IPS-15b (cell line): ENCODE results near the gene POT1.

Experiments used
- H3K27me3 ChIP-seq: one replicate; pipeline ENCODE4 v1.6.1; 2013; ENCODE audit warnings: low read length; ENCODE audit not compliant: control insufficient read depth, insufficient read depth
- H3K36me3 ChIP-seq: one replicate; pipeline ENCODE4 v1.6.1; 2013; ENCODE audit warnings: low read length; ENCODE audit not compliant: control insufficient read depth, insufficient read depth
- H3K4me1 ChIP-seq: one replicate; pipeline ENCODE4 v1.6.1; 2013; ENCODE audit warnings: mild to moderate bottlenecking, low read length; ENCODE audit not compliant: control insufficient read depth, insufficient read depth
- H3K4me3 ChIP-seq: one replicate; pipeline ENCODE4 v1.5.1; 2013; ENCODE audit warnings: low read depth, low read length
- H3K9ac ChIP-seq: one replicate; pipeline ENCODE4 v1.6.1; 2013; ENCODE audit warnings: low read depth, mild to moderate bottlenecking, low read length
- H3K9me3 ChIP-seq: one replicate; pipeline ENCODE4 v1.6.1; 2013; ENCODE audit warnings: mild to moderate bottlenecking, low read length; ENCODE audit not compliant: control insufficient read depth, insufficient read depth

Gene POT1

GRCh38 chr7:124799448-124799847 is 130.2 kb downstream of the POT1 start:
- no peak overlapping the region for H3K9ac ChIP-seq
- no peaks in the 10 kb centered on the region for H3K27me3 ChIP-seq
- H3K4me3 ChIP-seq: no peak overlapping the region
- no peaks in the 10 kb centered on the region for H3K36me3 ChIP-seq
- no peaks in the 10 kb centered on the region for H3K4me1 ChIP-seq
- H3K9me3 ChIP-seq: no peaks in the 10 kb centered on the region

GRCh38 chr7:124796771-124797170 is 132.9 kb downstream of the POT1 start:
- no peaks in the 10 kb centered on the region for H3K36me3 ChIP-seq
- H3K4me3 ChIP-seq: no peak overlapping the region
- no peaks in the 10 kb centered on the region for H3K4me1 ChIP-seq
- H3K9ac ChIP-seq: no peak overlapping the region
- no peaks in the 10 kb centered on the region for H3K9me3 ChIP-seq
- no peaks in the 10 kb centered on the region for H3K27me3 ChIP-seq

- no peak overlapping the region for H3K4me3 ChIP-seq
- no peaks in the 10 kb centered on the region for H3K27me3 ChIP-seq
- no peak overlapping the region for H3K9ac ChIP-seq
- H3K36me3 ChIP-seq: no peaks in the 10 kb centered on the region
- no peaks in the 10 kb centered on the region for H3K9me3 ChIP-seq
- no peaks in the 10 kb centered on the region for H3K4me1 ChIP-seq
Measured at GRCh38 chr7:124792696-124793095, 136.9 kb downstream of the POT1 start.

GRCh38 chr7:124792002-124792401 is 137.6 kb downstream of the POT1 start:
- H3K4me3 ChIP-seq: no peak overlapping the region
- no peaks in the 10 kb centered on the region for H3K4me1 ChIP-seq
- no peaks in the 10 kb centered on the region for H3K27me3 ChIP-seq
- H3K9ac ChIP-seq: no peak overlapping the region
- H3K36me3 ChIP-seq: no peaks in the 10 kb centered on the region
- H3K9me3 ChIP-seq: no peaks in the 10 kb centered on the region

- H3K4me1 ChIP-seq: no peaks in the 10 kb centered on the region
Measured at GRCh38 chr7:124791426-124791825, 138.2 kb downstream of the POT1 start.

GRCh38 chr7:124790645-124791044 is 139.0 kb downstream of the POT1 start:
- Histone ChIP-seq H3K4me3 (no peak overlapping the region), H3K36me3 (no peaks in the 10 kb centered on the region), H3K4me1 (no peaks in the 10 kb centered on the region), H3K9me3 (no peaks in the 10 kb centered on the region), H3K9ac (no peak overlapping the region), H3K27me3 (no peaks in the 10 kb centered on the region)

More at GRCh38 chr7:124791426-124791825, 138.2 kb downstream of the POT1 start:
- Histone ChIP-seq H3K9ac (no peak overlapping the region), H3K9me3 (no peaks in the 10 kb centered on the region), H3K36me3 (no peaks in the 10 kb centered on the region), H3K27me3 (no peaks in the 10 kb centered on the region), H3K4me3 (no peak overlapping the region)

- Histone ChIP-seq H3K9ac (no peak overlapping the region), H3K36me3 (no peaks in the 10 kb centered on the region), H3K27me3 (no peaks in the 10 kb centered on the region), H3K9me3 (no peaks in the 10 kb centered on the region), H3K4me1 (no peaks in the 10 kb centered on the region), H3K4me3 (no peak overlapping the region)
Measured at GRCh38 chr7:124785994-124786393, 143.6 kb downstream of the POT1 start.

GRCh38 chr7:124784879-124785818 is 144.5 kb downstream of the POT1 start:
- no peak overlapping the region for H3K9ac ChIP-seq
- no peaks in the 10 kb centered on the region for H3K4me1 ChIP-seq
- no peaks in the 10 kb centered on the region for H3K36me3 ChIP-seq
- H3K4me3 ChIP-seq: no peak overlapping the region
- no peaks in the 10 kb centered on the region for H3K9me3 ChIP-seq
- H3K27me3 ChIP-seq: no peaks in the 10 kb centered on the region

- H3K9ac ChIP-seq: no peak overlapping the region
- H3K36me3 ChIP-seq: no peaks in the 10 kb centered on the region
- H3K9me3 ChIP-seq: no peaks in the 10 kb centered on the region
- H3K27me3 ChIP-seq: no peaks in the 10 kb centered on the region
- no peak overlapping the region for H3K4me3 ChIP-seq
- no peaks in the 10 kb centered on the region for H3K4me1 ChIP-seq
Measured at GRCh38 chr7:124783271-124783670, 146.4 kb downstream of the POT1 start.

- Histone ChIP-seq H3K9me3 (no peaks in the 10 kb centered on the region), H3K36me3 (no peaks in the 10 kb centered on the region), H3K9ac (no peak overlapping the region), H3K4me1 (no peaks in the 10 kb centered on the region), H3K4me3 (no peak overlapping the region), H3K27me3 (no peaks in the 10 kb centered on the region)
Measured at GRCh38 chr7:124781907-124782734, 147.5 kb downstream of the POT1 start.

GRCh38 chr7:124781418-124781817 is 148.2 kb downstream of the POT1 start:
- no peaks in the 10 kb centered on the region for H3K27me3 ChIP-seq
- H3K36me3 ChIP-seq: no peaks in the 10 kb centered on the region
- H3K4me1 ChIP-seq: no peaks in the 10 kb centered on the region
- no peak overlapping the region for H3K9ac ChIP-seq
- no peak overlapping the region for H3K4me3 ChIP-seq
- no peaks in the 10 kb centered on the region for H3K9me3 ChIP-seq
